WERI-Rb-1 (cell line): ENCODE results near the gene WDR38.
A peak's percentile ranks its signal among the peaks of the same experiment; 100 is the strongest.

Experiments used
- DNase-seq: peaks from one replicate; pipeline ENCODE4 v3.0.0-alpha.2; 2020
- H3K27ac ChIP-seq: fragments of 250-450 bp; sonication (Bioruptor Pico); 2 replicates; pipeline ENCODE4 v1.5.1; 2020; ENCODE audit warnings: mild to moderate bottlenecking, moderate library complexity
- H3K27me3 ChIP-seq: fragments of 250-450 bp; sonication (Bioruptor Pico); 2 replicates; pipeline ENCODE4 v1.5.1; 2021; ENCODE audit warnings: mild to moderate bottlenecking, low read depth, moderate library complexity; ENCODE audit not compliant: insufficient read depth, severe bottlenecking
- H3K36me3 ChIP-seq: fragments of 250-450 bp; sonication (Bioruptor Pico); 2 replicates; pipeline ENCODE4 v1.5.1; 2020; ENCODE audit warnings: mild to moderate bottlenecking, moderate library complexity
- H3K4me3 ChIP-seq: 2 replicates; pipeline ENCODE4 v1.5.1; 2011; ENCODE audit warnings: low read depth, mild to moderate bottlenecking, control low read depth, low read length
- H3K9me3 ChIP-seq: fragments of 250-450 bp; sonication (Bioruptor Pico); 2 replicates; pipeline ENCODE4 v1.5.1; 2021; ENCODE audit warnings: mild to moderate bottlenecking, moderate library complexity; ENCODE audit not compliant: severe bottlenecking
- CTCF ChIP-seq: IDR thresholded peaks from 2 replicates; pipeline ENCODE4 v1.5.1; 2011; ENCODE audit warnings: low read depth, mild to moderate bottlenecking, control low read depth, inconsistent platforms, low read length

The WDR38 gene

GRCh38 chr9:124868511-124869465 is 15.5 kb downstream of the WDR38 start:
- peak; percentile 95 for DNase-seq
- TF ChIP-seq CTCF: peak; percentile 70
- no peaks in the 10 kb centered on the region for H3K27me3 ChIP-seq
- H3K36me3 ChIP-seq: peaks cover 47% of the 10 kb centered on the region
- H3K4me3 ChIP-seq: peak overlapping the region; percentile 95
- peak overlapping the region; percentile 96 for H3K27ac ChIP-seq
- no peaks in the 10 kb centered on the region for H3K9me3 ChIP-seq

GRCh38 chr9:124869466-124869985 is 16.3 kb downstream of the WDR38 start:
- H3K9me3 ChIP-seq: no peaks in the 10 kb centered on the region
- no peaks in the 10 kb centered on the region for H3K27me3 ChIP-seq
- H3K27ac ChIP-seq: peak overlapping the region; percentile 96
- peak overlapping the region; percentile 95 for H3K4me3 ChIP-seq
- no peak for TF ChIP-seq CTCF
- DNase-seq: peak; percentile 40
- H3K36me3 ChIP-seq: peaks cover 54% of the 10 kb centered on the region

- Histone ChIP-seq H3K27me3 (no peaks in the 10 kb centered on the region), H3K9me3 (no peaks in the 10 kb centered on the region), H3K4me3 (peak overlapping the region; percentile 95), H3K36me3 (peaks cover 59% of the 10 kb centered on the region), H3K27ac (peak overlapping the region; percentile 96)
- no peak for TF ChIP-seq CTCF
- peak; percentile 54 for DNase-seq
Observed at GRCh38 chr9:124869986-124870560, 16.8 kb downstream of the WDR38 start.

- TF ChIP-seq CTCF: no peak
- Histone ChIP-seq H3K27ac (peak overlapping the region; percentile 96), H3K9me3 (no peaks in the 10 kb centered on the region), H3K27me3 (no peaks in the 10 kb centered on the region), H3K36me3 (peaks cover 66% of the 10 kb centered on the region), H3K4me3 (peak overlapping the region; percentile 95)
- DNase-seq: no peak
Observed at GRCh38 chr9:124870723-124871122, 17.5 kb downstream of the WDR38 start.

- no peak overlapping the region for H3K27ac ChIP-seq
- H3K4me3 ChIP-seq: no peak overlapping the region
- H3K27me3 ChIP-seq: no peaks in the 10 kb centered on the region
- TF ChIP-seq CTCF: no peak
- no peaks in the 10 kb centered on the region for H3K9me3 ChIP-seq
- H3K36me3 ChIP-seq: peaks cover 70% of the 10 kb centered on the region
- DNase-seq: no peak
Observed at GRCh38 chr9:124871156-124871561, 17.9 kb downstream of the WDR38 start.
